GM08714 (cell line): ENCODE results near the gene ERC2.

Source experiments
- H3K4me3 ChIP-seq: fragments of 200-500 bp; sonication (Bioruptor generic); 2 replicates; pipeline ENCODE4 v1.5.1; 2014; ENCODE audit warnings: mild to moderate bottlenecking, low read length, inconsistent platforms
- ZNF274 ChIP-seq: IDR thresholded peaks from 2 replicates; pipeline ENCODE4 v1.6.1; 2012; ENCODE audit warnings: mild to moderate bottlenecking, low read depth, low read length

Gene ERC2

DNA sequence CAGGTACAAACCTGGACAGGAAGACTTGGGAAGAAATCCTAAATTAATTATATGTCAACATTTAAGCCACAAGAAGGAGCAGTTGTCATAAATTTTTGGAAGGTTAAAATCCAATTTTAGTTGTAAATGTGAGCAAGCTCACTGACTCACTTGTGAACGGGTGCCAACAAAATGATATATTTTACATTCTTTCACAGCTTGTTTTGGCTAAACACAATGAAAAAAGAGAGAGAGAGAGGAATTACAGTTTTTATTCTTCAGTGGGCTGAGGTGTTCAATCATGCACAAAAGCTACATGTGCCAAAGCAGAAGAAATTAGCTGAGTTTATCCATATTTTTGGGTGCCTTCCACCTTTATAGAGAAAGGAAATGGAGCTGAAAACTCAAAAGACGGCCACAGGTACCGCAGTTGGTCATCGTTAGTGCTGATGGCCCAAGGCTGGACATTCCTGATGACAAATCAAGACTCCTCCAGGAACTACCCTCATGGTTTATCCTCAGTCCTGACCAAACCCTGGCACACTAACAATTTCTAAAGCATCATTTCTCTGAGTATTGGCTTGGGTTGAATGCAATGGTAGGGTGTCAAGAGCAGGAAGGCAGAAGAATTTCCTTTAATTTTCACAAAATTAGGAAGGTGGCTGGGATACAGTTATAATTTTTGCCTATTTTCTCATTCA is 943.6 kb downstream of the ERC2 start:
- no peak for TF ChIP-seq ZNF274
- H3K4me3 ChIP-seq, result no peak overlapping the region

DNA sequence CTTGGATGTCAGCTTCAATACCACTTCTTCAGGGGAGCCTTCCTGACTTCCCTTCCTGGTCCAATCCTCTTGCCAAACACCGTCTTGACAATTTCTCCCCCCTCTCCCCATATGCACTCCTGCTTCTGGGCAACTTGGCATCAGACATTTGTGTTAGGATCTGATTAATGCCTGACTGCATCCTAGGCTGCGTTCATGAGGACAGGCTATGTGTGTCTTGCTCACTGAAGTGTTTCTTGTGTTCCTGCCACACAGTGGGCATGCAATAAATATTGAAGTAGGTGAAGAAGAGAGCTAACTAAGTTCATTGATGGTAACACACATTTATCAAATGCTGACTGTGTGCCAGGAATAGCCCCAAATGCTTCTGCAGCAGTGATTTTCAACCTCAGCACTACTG is 944.8 kb downstream of the ERC2 start:
- no peak for TF ChIP-seq ZNF274
- no peak overlapping the region for H3K4me3 ChIP-seq

DNA sequence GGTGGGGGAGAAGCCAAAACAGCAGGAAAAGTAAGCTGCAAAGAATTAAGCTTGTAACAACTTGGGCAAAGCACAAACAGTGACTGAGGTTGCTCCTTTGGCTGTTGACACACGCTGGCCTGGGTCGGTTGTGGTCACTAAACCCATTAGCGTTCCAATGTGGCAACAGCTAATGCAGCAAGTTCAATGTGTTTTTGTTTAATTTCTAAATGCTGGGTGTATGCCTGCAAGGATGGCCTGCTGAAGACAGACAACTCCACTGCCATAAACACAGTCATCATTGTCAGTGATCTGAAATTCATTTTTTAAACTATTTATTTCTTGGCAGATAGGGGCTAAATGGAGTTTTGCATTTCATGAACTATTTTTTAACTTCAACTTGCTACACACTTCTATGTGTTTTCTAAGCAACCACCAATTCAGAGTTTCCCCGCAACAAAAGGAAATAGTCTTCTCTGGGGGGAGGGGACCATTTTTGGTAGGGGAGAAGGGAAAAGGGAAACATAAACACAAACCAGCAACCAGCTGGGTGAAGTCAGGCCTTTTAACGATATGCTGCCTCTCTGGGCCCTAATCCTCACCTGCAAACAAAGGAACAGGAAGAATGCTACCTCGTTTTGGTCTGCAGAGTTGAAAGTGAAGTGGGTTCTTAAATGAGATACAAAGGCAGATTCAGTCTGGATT is 946.4 kb downstream of the ERC2 start:
- no peak overlapping the region for H3K4me3 ChIP-seq
- TF ChIP-seq ZNF274, result no peak

DNA sequence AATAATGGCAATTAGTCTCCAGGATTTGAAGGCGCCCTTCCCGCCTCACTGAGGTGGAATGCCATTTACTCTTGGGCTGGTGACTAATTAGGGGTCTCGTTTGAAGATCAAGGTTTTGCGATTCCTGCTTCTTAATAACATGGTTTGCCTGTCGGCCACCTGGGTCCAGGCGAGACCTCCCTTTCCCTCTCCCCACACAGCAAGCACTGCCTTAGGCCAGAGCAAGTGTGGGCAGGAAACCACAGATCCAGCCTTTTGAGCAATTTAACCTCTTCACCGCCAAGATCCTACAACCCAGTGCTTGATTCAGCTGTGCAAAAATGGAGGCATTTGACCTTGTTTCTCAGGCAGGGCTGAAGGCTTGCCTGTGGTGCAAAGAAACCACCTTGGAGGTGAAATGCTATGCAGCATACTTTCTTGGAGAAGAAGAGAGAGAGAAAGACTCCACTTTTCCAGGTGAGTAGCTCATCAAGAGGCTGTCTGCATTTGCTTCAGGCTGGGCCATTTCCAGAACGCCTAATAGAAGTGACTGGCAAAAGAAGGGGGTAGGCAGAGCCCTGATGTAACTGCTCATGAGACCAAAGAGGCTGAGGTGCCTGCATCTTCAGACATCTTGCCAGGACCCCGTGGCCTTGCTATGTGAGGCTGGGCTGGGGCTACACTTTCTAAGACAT is 947.1 kb downstream of the ERC2 start:
- TF ChIP-seq ZNF274, result no peak
- H3K4me3 ChIP-seq, result no peak overlapping the region

DNA sequence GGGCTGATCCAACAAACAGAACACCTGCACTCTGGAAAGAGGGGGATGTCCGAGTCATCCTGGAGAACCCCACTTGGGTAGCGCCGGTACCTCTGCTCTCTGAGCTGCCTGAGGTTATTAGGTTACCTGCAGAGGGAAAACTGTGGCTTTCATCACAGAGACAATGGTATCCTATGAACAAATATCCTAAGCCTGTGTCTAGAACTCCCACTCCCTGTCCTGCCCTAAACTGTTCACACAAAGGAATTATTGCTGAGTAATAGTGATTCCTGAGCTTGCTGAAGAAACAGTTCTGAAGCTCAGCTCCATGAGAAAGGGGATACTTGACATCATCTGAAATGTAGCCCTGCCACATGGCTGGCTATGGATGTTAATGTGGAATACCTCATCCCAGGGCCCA is 949.2 kb downstream of the ERC2 start:
- H3K4me3 ChIP-seq, result no peak overlapping the region
- no peak for TF ChIP-seq ZNF274

DNA sequence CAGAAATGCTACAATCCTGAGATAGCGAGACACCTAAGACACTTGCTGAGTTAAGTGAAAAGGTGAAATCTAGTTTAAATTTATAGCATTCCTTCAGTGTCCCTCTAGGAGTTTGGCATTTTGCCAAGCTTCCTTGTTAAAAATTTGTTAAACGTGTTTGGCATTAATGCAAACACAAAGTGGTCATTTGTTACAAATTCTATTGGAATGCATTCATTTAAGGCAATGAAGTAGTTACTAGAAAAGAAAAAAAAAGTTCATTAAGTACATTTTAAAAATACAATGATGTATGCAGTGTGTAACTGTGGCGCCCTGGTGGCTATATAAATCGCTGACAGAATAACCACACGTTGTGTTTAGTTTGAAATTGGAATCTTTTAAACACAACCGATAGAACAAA is 949.8 kb downstream of the ERC2 start:
- TF ChIP-seq ZNF274, result no peak
- H3K4me3 ChIP-seq, result no peak overlapping the region

DNA sequence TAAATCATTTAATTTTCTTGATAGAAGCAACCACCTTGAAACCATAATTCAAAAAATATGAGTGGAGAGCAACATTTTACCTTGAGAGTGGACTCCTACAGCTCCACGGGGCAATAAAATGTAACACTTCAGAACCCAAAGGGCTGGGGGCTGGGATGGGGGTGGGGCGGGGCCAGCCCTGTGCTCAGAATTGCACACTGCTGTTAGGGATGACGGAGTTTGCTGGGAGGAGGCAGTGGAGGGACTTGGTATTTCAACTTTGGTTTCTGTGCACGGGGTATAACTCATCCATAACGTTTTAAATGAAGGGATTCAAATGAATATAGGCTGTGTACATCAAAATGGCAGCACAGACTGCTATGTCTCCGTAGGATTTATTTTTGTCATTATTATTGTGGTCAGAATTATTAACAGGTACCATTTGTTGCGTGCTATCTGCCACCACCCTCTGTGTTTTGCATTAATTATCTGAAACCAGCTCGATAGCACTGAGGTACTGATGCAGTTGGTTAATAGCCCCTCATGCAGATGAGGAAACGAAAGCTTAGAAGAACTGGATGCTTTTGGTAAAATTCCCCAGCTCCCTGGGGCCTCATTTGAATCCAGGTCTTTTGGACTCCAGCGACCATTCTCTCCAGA is 951.8 kb downstream of the ERC2 start:
- H3K4me3 ChIP-seq, result no peak overlapping the region
- TF ChIP-seq ZNF274, result no peak

DNA sequence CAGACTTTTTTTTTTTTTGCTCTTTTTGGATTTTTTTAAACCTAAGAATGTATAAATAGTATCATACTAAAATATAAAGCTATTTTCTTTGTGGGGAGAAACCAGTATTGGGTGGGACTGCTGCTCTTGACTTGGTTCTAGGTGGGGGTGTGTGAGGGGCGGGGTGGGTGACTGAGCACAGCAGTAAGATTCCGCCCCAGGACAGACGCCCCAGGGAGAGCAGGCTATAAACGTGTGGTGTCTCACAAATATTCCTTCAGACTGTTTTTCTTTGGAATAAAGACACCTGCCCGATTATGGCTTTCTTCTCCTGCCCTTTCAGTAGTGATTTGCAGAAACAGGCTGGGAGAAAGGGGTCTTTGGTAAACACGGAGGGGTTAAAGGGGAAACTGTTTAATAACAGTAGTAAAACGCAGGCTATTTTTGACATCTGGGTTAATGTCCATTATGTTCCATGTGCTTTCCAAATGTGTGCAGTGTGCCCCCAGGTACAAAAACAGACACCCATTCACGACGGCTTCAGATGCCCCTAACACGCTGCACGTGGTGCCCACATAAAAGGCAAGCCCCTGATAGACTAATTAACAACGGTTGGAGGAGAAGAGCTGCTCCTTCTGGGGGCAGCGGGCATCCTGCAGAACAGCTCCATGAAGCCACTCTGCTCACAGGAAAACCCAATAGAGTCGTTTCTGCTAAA is 952.6 kb downstream of the ERC2 start:
- H3K4me3 ChIP-seq, result no peak overlapping the region
- TF ChIP-seq ZNF274, result no peak

DNA sequence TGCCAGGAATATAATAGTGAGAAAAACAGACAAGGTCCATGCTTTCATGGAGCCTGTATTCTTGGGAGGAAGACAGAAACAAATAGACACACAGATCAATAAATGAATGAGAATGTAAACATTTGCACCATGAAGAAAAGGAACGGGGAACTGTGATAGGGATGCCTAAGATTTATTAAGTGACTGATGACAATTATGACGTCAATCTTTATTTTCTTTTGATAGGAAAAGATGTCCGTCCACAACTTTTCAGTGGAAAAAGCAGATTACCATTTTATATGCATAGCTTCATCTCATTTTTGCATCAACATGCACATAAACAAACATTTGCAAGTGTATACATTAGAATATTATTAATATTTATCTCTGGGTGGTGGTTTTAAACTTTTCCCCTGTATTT is 953.3 kb downstream of the ERC2 start:
- no peak for TF ChIP-seq ZNF274
- no peak overlapping the region for H3K4me3 ChIP-seq

DNA sequence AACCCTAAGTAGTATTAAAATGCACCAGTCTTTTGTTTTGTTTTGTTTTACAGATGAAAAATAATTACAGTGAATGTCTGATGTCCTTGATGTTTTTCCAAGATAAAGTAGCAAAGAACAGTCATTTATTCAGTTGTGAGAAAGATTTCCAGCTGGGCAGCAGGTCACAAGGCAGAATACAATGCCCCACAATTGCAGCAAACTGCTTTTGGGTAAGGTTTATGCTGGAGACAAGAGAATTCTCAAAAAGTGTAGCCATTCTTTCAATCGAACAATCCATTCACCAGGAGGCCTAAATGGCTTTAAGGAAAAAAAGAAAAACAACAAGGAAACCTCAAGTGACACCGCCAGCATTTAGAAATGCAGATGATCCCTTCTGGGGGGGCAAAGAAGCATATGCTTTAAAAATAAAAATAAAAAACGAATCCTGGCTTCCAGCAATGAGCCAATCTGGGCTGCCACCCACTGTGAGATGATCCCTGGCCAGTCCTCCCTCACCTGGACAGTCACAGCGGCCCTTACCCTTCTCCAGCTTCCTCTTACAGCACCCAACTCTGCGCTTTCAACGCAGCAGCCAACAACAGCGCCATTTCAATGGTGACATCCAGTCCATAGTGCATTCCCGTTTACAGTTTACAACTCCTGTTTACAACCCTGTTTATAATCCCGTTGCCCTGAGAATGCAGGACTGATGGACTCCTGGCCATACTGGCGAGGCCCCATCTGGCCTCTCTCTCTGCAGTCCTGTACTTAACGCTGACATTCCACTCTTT is 955.5 kb downstream of the ERC2 start:
- no peak overlapping the region for H3K4me3 ChIP-seq
- TF ChIP-seq ZNF274, result no peak

DNA sequence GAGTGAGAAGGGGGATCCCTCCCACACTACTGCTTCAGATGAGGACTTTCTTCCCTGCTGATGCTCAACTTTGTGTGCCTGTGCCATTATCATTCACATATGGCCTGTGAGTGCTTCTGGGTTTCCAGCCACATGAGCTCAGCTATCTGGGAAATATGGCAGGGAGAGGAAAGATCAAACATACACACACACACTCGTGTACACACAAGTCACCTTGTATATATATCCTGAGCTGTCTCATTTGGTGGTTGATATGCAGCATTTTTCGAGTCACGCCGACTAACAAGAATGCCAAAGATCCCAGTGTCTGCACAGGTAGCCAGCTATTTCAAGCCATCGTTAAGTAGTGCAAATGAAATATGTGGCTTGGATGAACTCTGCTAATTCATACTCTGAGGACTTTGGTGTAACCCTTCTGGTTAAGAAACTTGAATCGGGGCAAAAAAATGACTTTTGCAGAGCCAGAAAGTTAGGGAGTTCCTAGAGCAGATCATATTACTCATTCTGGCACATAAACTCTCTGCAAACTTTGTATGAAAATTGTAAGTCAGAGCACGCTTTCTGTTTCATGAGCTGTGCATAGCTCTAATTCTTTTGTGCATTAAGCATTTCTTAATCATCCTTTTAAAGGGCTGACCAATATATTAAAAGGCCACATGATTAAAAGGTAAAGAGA is 956.2 kb downstream of the ERC2 start:
- TF ChIP-seq ZNF274, result no peak
- no peak overlapping the region for H3K4me3 ChIP-seq

DNA sequence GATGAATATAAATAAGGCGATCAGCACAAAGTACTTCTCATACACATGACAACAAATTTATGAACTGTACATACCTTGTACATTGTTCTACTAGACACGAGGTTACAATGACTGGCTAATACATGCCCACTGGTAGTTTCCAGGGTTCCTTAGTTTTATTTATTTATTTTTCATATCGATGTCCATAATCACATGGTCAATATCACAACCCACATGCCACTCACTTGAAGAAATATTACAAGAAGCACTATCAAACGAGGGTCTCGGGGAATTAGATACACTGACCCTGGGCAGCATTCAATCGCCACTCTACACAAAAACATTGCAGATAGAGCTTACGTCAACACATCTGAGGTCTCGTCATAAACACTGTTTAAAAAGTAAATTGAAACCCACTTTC is 959.9 kb downstream of the ERC2 start:
- TF ChIP-seq ZNF274, result no peak
- no peak overlapping the region for H3K4me3 ChIP-seq

DNA sequence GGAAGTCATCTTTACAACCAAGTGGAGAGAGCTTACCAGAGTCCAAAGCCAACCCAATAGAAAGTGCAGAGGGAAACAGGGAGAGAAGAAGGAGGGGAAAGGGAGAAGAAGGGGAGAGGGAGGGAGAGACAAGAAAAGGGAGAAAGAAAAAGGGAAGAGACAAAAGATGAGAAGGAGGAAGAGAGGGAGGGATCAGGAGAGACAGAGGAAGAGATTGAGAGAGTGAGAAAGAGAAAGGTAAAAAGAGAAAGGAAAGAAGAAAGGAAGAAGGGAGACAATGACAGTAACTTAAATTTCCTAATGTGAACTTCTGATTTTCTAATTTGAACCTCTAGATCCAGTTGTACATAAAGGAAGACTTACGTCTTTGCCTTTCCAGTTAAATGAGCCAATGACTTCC is 960.5 kb downstream of the ERC2 start:
- H3K4me3 ChIP-seq, result no peak overlapping the region
- TF ChIP-seq ZNF274, result no peak
